T-helper 2 cell treated with Interferon-gamma antibody and Interleukin-4, amounts not matched to agents 100 ng/mL and 5 ng/mL, for 36 hours (primary cell): ENCODE data around the gene FBXL5. TPM values are rescaled to one million over a fixed set of nuclear protein-coding genes. Genes with fewer than 3 reads are reported as not detected.

Source experiments
- intact Hi-C: fragments of 100-400 bp; cut with micrococcal nuclease; formaldehyde crosslinking; loops from one replicate; pipeline ENCODE4 v1.15.1; 2023
- total RNA-seq: library from RNA; stranded (reverse); gene quantifications from 2 replicates; pipeline ENCODE4 v1.2.3, GENCODE V29; 2022

The FBXL5 gene, protein sequence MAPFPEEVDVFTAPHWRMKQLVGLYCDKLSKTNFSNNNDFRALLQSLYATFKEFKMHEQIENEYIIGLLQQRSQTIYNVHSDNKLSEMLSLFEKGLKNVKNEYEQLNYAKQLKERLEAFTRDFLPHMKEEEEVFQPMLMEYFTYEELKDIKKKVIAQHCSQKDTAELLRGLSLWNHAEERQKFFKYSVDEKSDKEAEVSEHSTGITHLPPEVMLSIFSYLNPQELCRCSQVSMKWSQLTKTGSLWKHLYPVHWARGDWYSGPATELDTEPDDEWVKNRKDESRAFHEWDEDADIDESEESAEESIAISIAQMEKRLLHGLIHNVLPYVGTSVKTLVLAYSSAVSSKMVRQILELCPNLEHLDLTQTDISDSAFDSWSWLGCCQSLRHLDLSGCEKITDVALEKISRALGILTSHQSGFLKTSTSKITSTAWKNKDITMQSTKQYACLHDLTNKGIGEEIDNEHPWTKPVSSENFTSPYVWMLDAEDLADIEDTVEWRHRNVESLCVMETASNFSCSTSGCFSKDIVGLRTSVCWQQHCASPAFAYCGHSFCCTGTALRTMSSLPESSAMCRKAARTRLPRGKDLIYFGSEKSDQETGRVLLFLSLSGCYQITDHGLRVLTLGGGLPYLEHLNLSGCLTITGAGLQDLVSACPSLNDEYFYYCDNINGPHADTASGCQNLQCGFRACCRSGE
- total RNA-seq, result 34.8 and 37.3 TPM in 2 replicates

DNA sequence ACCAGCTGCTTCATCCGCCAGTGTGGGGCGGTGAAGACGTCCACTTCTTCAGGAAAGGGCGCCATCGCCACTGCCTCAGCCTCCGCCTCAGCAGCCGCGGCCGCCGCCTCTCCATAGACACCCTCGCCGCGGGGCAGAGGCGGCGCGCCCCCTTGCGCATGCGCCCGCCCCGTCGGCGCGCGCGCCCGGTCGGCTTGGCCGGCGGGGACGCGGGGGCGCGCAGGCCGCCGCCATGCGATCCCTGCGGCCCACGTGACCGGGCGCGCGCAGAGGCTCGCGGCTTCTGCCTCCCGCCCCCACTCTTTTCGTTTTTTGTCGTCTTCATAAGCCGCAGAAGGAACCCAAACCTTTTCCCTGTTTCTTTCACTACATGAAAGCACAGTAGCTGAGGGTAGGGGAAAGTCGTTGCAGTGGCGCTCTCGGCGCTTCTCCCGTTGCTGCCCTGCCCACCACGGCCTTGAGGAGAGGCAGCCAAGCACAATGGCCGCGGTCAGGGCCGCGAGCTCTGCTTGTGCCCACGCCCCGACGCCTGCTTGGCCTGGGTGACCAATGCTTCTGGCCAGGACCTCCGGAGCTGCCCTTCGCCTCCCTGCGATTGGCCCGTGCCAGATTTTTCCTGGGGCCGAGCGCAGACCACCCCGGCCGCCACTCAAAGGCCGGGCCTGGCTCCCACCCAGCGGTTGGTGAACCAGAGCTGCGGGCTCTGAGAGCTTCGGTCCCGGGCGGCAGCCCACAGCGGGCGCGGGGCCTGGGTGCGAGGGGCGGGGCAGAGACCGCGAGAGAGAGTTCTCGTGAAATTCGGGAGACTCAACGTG lies at the start of gene FBXL5:
TSS of gene FBXL5 (minus strand) at position 135 of the 815 bp plus-strand sequence. CDS start at position 65, 70 bp downstream.
- intact Hi-C loops, result loop anchor here (1.0 to 2.0 kb wide), 4 partner anchors 26 to 653 kb away; partner anchors contain the start of genes CPEB2 and FAM200B

DNA sequence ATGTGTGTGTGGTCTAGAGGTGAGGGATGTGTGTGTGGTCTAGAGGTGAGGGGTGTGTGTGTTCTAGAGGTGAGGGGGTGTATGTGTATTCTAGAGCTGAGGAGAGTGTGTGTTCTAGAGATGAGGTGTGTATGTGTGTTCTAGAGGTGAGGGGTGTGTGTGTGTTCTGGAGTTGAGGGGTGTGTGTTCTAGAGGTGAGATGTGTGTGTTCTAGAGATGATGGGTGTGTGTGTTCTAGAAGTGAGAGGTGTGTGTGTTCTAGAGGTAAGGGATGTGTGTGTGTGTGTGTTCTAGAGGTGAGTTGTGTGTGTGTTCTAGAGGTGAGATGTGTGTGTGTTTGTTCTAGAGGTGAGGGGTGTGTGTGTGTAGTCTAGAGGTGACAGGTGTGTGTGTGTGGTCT lies 49.0 kb upstream of the FBXL5 start:
- intact Hi-C loops, result no loop called here

DNA sequence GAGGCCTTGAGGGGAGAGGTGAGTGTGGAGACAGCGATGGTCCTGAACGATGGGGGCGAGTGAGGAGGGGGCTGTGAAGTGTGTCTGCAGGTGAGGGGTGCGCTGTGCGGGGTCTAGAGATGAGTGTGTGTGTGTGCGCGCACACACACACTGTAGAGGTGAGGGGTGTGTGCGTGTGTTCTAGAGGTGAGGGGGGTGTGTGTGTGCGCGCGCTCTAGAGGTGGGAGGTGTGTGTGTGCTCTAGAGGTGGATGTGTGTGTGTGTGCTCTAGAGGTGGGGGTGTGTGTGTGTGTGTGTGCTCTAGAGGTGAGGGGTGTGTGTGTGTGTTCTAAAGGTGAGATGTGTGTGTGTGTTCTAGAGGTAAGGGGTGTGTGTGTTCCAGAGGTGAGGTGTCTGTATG lies 48.3 kb upstream of the FBXL5 start:
- intact Hi-C loops, result loop anchor here (2.0 kb wide), 1 partner anchor 23 kb away; the partner anchor contains the start of gene FAM200B

DNA sequence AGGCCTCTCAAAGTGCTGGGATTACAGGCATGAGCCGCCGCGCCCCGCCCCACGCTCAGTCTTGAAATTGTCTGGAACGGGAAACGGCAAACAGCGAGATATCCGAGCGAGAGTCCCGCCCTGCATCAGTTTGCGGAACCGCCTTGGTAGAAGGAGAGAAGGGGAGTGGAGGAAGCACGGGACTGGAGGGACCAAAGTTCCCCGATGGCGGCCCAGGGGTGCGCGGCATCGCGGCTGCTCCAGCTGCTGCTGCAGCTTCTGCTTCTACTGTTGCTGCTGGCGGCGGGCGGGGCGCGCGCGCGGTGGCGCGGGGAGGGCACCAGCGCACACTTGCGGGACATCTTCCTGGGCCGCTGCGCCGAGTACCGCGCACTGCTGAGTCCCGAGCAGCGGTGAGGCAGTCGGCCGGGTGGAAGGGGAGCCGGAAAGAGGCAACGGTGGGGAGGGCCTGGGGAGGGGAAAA lies 47.8 kb upstream of the FBXL5 start, which contains the start of gene BST1:
TSS of gene BST1 (plus strand) at position 125 of the 463 bp plus-strand sequence. CDS start at position 205, 80 bp downstream.
- intact Hi-C loops, result loop anchor here (2.0 kb wide), 1 partner anchor 22 kb away; the partner anchor contains the start of gene FAM200B

DNA sequence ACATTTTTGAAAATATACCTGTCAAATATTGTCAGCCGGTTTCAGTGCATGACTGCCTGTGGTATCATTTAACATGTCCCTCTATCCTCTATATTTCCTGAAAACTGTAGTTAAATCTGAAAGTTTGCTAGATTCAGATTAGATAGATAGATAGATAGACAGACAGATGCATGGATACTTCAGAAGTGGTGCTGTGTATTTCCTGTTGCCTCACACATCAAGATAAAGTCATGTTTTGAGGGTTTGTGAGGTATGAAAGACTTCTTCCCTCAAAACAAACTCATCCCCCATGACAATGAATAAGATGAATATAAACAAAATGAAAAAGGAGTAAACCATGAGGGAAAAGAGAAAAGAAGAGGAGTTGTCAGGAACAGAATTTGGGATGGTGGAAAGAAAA lies 41.7 kb upstream of the FBXL5 start:
- intact Hi-C loops, result no loop called here

DNA sequence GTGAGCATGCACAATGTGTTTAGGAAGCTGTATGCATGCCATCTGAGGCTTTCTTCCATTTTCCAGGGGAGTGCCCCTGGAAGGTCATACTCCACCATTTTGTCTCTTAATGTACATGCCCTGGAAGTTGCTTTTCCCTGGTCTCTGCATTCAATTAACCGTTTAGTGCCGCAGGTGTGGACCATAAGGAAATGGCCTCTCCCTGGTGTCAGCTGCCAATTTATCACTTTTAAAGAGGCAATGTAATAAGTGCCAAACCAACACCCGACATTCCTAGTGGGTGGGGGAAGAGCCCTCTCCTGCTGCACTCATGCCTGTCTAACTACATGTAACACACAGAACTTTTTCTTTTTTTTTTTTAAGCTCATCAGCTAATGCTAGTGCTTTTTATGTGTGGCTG lies 40.6 kb upstream of the FBXL5 start:
- intact Hi-C loops, result no loop called here

DNA sequence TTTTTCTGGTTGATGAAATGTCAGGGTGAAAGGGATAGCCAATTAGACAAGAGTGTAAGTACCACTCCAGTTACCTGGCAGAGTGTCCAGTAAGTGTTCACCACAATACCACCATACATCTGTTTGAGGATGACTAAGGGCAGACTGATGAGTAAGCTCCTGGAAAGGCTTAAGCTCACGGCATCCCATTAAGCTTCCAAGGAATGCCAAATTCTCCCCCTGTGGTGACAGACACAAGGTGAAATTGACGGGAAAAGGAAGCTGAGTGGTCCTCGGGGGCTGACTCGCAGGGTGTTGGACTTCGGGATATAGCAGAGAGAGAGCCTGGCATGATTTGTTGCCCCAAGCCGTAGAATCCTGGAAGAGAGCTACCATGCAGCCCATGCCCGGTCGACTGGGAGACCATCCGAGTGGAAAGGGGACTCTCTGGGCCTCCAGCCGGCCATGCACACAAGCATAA lies 40.1 kb upstream of the FBXL5 start:
- intact Hi-C loops, result no loop called here

DNA sequence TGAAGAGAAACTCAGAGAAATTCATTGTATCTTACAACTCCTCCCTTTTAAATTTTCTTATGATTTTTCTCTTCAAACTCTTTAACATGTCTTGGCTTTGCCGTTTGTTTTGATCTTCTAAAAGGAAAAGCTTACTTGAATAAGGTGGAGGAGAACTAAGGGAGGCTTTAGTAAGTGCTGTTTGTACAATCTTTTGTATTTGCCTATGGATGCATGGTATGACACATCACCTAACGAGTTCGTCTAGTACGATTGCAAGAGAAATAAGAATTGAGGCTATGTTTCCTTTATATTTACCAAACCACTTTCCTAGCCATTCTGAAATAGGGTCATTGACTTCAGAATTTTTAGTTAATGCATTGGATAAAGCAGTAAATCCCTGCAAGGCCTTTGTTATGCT lies 39.3 kb upstream of the FBXL5 start:
- intact Hi-C loops, result no loop called here

DNA sequence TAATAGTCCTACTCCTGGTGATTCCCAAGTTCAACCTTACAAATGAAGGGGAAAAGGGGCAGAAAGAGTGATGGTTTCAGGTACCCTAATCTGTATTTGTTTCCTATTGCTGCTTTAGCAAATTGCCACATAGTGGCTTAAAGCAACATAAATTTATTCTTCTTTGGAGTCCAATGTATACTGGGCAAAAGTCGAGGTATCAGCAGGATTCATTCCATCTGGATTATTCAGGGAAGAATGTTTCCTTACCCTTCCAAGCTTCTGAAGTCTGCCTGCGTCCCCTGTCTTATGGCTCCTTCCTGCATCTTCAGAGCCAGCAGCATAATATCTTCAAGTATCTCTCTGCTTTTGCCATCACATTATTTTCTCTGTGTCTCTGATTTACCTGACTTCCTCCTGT lies 37.4 kb upstream of the FBXL5 start:
- intact Hi-C loops, result no loop called here

DNA sequence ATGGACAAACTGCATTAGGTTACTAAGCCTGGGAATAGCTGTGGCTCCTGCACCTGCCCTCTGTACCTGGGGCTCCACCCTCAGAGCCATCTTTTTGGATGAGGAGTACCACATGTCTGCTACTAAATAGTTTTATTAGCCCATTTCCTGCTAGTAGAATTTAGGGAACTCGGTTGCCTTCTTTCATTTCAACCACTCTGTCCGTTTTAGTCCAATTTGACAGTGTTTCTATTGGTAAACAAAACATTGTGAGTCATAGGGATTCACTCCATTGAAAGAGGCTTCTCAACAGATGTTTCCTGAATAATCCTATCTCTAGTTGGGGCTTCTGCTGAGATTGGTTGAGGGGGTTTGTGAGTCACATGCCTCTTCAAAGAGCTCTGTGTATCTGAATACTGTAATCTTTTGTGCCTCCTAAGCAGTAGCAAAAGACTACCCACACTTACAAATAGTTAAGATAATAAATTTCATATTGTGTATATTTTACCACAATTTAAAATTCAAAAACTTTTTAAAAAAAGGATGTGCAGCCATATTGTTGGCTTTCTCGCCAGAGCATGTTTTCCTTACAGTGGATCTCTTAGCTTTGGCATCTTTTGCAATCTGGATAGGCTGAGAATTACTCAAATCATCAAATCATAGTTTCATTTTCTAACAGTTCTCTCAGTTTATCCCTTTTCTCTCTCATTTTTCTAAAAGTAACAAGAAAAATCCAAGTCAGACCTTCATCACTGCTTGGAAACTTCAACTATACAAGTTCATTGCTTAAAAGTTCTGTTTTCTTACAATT lies 36.4 kb upstream of the FBXL5 start:
- intact Hi-C loops, result no loop called here

DNA sequence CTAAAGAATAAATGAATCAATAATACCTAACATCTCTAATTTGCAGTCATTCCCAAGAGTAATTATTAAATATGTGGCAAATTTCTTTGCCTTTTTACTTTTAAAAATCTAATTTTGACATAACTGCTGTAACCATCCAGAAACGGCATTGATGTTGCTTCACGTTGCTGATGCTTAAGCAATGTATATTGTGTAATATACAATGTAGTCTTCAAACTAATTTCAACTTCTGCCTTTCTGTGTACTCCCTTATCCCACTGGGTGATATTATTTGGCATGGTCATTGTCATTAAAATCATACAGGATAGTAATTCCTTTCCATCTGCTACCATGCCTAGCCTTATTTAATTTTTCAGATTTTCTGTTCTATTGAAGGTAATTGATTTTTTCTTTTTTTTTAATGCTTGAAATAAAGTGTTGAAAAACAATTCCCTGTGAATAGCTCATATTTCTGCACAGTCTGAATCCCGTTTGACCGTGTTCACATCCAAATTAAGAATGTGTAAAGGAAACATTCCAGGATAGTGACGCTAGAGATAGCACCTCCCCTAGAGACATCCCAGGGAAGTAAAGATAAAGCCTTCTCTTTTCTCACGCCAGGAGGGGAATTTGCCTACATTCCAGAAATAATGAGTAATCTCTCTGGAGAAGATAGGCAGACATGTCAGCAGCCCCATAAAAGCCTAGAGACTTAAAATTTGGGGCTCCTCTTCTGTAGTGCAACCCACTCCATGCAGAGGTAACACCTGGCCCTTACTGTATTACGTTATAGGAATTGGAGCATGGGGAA lies 35.1 kb upstream of the FBXL5 start:
- intact Hi-C loops, result no loop called here

DNA sequence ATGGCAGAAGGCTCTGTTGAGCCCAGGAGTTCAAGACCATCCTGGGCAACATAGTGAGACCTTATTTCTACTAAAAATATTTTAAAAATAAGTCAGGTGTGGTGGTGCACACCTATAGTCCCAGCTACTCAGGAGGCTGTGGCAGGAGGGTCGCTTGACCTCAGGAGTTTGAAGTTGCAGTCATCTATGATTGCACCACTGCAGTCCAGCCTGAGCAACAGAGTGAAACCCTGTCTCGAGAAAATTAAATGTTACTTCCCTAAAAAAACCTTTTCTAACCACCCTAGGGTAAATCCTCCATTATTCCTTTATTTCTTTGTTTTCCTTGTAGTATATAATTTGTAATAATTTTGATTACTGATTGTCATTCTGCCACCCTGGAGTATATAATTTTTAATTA lies 34.4 kb upstream of the FBXL5 start:
- intact Hi-C loops, result loop anchor here (10.0 kb wide), 3 partner anchors 65 to 285 kb away; no protein-coding TSS in a partner anchor

DNA sequence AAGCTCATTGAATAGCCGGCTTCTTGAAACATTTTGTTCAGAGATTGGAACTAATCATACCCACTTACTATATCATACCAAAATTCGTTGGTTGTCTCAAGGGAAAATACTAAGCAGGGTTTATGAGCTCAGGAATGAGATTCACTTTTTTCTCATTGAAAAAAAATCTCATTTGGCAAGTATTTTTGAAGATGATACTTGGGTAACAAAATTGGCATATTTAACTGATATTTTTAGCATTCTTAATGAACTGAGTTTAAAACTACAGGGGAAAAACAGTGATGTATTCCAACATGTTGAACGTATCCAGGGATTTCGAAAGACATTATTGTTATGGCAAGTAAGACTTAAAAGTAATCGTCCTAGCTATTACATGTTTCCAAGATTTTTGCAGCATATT lies 32.9 kb upstream of the FBXL5 start:
- intact Hi-C loops, result loop anchor here (10.0 kb wide), 3 partner anchors 63 to 283 kb away; no protein-coding TSS in a partner anchor

DNA sequence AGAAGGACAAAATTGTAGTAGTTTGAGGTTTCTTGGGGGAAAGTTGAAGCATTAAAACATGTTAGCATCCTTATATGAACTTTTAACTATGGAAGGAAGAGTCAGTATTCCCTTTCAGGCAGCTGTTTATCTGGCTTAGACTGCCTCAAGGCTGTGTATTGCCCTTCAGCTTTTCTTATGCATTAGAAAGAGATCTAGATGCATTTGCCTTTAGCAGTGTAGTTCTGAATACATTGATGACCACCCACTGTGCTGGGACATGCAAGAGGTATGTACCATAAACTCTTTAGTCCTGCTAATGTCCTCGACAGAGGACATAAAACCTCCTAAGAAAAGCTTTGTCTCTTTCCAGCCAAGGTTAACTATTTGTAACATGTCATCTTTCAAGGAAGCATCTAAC lies 29.3 kb upstream of the FBXL5 start:
- intact Hi-C loops, result loop anchor here (5.0 to 10.0 kb wide), 5 partner anchors 60 to 543 kb away; partner anchors contain the start of genes CD38 and TAPT1

DNA sequence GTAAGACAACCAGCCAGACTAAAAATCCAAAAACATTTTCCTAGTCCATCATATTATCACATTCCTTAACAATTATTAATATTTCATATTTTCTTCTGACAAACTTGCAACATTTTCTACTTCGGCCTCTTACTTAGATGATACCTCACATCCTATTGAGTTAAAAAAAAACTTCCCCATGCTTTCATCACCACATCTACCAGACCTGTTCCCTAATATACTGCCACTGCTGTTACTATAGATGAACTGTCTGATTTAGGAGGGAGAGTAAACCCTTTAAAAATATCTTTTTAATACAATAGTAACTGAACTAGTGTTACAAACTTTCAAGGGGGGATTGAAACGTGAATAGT lies 28.0 kb upstream of the FBXL5 start:
- intact Hi-C loops, result loop anchor here (5.0 to 10.0 kb wide), 5 partner anchors 58 to 544 kb away; partner anchors contain the start of genes CD38 and TAPT1

DNA sequence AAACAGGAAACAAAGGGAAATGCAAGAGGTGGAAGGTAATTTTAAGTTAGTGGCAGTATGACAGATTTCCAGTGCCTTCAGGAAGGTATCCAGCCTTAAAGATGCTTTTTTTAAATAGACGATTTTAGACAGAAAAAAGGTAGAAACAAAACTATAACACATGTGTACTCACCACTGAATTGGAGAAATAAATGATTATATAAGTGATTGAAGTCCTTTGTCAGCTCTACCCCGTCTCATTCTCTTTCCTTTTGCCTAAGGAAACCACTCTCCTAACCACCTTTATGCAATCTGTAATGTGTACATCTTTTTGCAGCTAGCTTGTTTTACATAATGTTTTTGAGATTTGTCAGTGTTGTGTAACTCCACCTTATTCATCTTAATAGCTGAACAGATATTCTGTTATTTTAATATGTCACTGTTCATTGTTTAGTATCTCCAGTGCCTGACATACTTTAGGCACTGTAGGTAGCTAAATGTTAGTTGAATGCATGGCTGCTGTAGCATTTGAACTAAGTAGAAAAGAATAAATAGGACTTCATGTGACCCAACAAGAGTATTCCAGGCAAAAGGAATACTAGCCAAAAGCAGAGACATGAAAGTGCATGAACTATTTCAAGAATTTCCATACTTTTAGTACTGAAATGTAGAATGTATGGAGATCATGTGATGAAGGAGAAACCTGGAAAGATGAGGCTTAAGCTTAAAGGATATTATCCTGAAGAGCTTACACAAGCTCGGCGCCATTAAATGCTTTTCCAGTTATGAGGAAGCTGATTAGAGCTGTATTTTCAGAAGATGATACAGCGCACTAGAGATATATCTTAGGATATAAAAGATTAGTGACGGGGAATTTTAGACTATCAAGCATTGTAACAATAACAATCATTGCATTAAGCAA lies 27.3 kb upstream of the FBXL5 start:
- intact Hi-C loops, result loop anchor here (5.0 to 10.0 kb wide), 5 partner anchors 58 to 545 kb away; partner anchors contain the start of genes CD38 and TAPT1

DNA sequence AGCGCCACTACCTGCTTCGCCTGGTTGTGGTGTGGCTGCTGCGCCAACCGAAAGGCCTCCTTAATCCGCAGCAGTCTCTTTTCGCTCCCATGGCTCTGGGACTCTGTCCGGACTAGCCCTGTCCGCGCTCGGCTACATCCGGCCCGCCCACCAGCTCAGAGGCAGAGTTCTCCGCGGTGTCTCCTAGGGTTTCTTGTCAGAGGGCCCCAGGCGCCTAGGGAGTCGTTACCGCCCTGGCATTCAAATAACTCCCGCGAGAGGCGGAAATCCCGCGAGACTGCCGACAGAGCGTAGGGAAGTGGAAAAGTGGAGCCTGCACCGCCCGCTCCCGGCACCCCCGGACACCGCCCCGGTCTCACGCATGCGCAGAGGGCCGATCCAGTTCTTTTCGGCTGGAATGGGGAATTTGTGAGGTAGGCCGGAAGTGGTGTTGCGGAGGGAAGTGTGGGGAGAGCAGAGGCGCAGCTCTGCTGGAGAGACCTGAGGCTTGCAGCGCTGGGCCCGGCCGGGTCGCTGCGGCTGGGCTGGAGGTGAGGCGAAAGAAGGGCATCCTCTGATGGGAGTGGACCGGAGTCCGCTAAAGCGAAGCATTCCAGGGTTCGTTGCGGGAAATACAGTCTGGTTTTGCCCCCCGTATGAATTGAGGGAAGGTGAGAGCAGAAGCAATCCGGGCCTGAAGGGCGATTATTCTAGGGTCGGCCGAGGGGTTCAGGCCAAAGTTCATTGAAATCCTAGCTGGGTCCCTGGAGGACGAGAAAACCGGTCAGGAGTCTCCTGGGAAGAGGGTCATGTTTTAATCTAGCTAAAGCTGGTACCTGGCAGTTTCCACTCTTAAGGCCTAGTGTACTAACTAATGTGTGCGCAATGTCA lies 26.4 kb upstream of the FBXL5 start, which contains the start of gene FAM200B:
TSS of gene FAM200B (plus strand) at position 456 of the 870 bp plus-strand sequence. CDS start 5,151 bp downstream, outside the sequence.
- intact Hi-C loops, result loop anchor here (1.0 to 10.0 kb wide), 10 partner anchors 21 to 679 kb away; partner anchors contain the start of genes BST1, CD38, CPEB2 and FBXL5
